Esophagus muscularis mucosa (tissue), 4 donors: Measurements from ENCODE around the gene ITIH6. TPM values are rescaled to one million over a fixed set of nuclear protein-coding genes. Genes with fewer than 3 reads are reported as not detected.
"Not testable (repeated sequence)": the region's sequence is repeated elsewhere in the genome, so short reads cannot be mapped to it uniquely, and the experiment has no call there.

Experiments used
- DNase-seq: peaks from one replicate; pipeline ENCODE4 v3.0.0-alpha.2; 2017; ENCODE audit errors: extremely low spot score
- H3K27ac ChIP-seq, 4 donors: fragments of 200-600 bp; sonication (generic); replicated peaks in 1 of 4; 1 replicate in 3 of 4; 2 replicates in 1 of 4; pipeline ENCODE4 v1.5.1; 2016 to 2019; ENCODE audit warnings: mild to moderate bottlenecking in 1 of 4
- H3K27me3 ChIP-seq, 4 donors: fragments of 200-600 bp; sonication (generic); one replicate each; pipeline versions ENCODE4 v1.5.1 to v1.6.0; 2016 to 2019
- H3K36me3 ChIP-seq, 4 donors: fragments of 200-600 bp; sonication (generic); one replicate each; pipeline ENCODE4 v1.5.1; 2016 to 2019
- H3K4me1 ChIP-seq, 4 donors: fragments of 200-600 bp; sonication (generic); one replicate each; pipeline ENCODE4 v1.5.1; 2016 to 2019
- H3K4me3 ChIP-seq, 4 donors: fragments of 200-600 bp; sonication (generic); 1 replicate in 2 of 4; 2 replicates in 2 of 4; pipeline ENCODE4 v1.5.1; 2016 to 2019; ENCODE audit warnings: mild to moderate bottlenecking in 4 of 4, moderate library complexity in 1 of 4
- H3K9me3 ChIP-seq, 4 donors: fragments of 200-600 bp; sonication (generic); 1 replicate in 3 of 4; 2 replicates in 1 of 4; pipeline ENCODE4 v1.5.1; 2016 to 2019
- EP300 ChIP-seq: sonication (generic); formaldehyde crosslinking; IDR thresholded peaks from one replicate; pipeline ENCODE4 v1.6.1; 2017; ENCODE audit warnings: antibody characterized with exemption
- POLR2A ChIP-seq: fragments of 450-650 bp; IDR thresholded peaks from one replicate; pipeline ENCODE4 v1.6.1; 2017; ENCODE audit warnings: antibody characterized with exemption, moderate library complexity, mild to moderate bottlenecking, low read depth
- POLR2AphosphoS5 ChIP-seq, 2 donors: sonication (generic); formaldehyde crosslinking; IDR thresholded peaks; one replicate each; pipeline ENCODE4 v1.6.1; 2017; ENCODE audit warnings: antibody characterized with exemption in 2 of 2
- WGBS: methylation state at CpG from one replicate; pipeline ENCODE4 v1.1.5; 2018; 5-methylcytosine and 5-hydroxymethylcytosine counted together
- intact Hi-C: fragments of 100-400 bp; cut with DNase I; formaldehyde crosslinking; loops from one replicate; pipeline ENCODE4 v1.15.1; 2023
- total RNA-seq, 4 donors: library from RNA; depleted of rRNA; stranded (reverse); fragments of >200 nt; gene quantifications; one replicate each; pipeline versions ENCODE4 v1.1.0 to v1.2.1, GENCODE V29; 2016
- TF ChIP-seq, protein P1 (sequence below), 3 experiments: fragments of 200-600 bp in 2 of 3; fragments of 450-650 bp in 1 of 3; sonication (generic) in 2 of 3; IDR thresholded peaks; one replicate each; pipeline ENCODE4 v1.5.1; 2017 to 2019; ENCODE audit warnings: antibody characterized with exemption in 3 of 3, mild to moderate bottlenecking in 2 of 3, moderate library complexity in 1 of 3

The ITIH6 gene
- total RNA-seq, 4 donors from 2014 or later: under 0.01 TPM; not detected in 3

- no peak for TF ChIP-seq POLR2AphosphoS5 (IDR thresholded peaks at IDR 0.05)
- TF ChIP-seq POLR2A: no peak
- no peak for TF ChIP-seq EP300
- TF ChIP-seq, protein P1, sequence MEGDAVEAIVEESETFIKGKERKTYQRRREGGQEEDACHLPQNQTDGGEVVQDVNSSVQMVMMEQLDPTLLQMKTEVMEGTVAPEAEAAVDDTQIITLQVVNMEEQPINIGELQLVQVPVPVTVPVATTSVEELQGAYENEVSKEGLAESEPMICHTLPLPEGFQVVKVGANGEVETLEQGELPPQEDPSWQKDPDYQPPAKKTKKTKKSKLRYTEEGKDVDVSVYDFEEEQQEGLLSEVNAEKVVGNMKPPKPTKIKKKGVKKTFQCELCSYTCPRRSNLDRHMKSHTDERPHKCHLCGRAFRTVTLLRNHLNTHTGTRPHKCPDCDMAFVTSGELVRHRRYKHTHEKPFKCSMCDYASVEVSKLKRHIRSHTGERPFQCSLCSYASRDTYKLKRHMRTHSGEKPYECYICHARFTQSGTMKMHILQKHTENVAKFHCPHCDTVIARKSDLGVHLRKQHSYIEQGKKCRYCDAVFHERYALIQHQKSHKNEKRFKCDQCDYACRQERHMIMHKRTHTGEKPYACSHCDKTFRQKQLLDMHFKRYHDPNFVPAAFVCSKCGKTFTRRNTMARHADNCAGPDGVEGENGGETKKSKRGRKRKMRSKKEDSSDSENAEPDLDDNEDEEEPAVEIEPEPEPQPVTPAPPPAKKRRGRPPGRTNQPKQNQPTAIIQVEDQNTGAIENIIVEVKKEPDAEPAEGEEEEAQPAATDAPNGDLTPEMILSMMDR (IDR thresholded peaks at IDR 0.05): no peak
- DNase-seq: no peak
- no peak overlapping the region for H3K4me3 ChIP-seq
- intact Hi-C loops: no loop called here
- WGBS: 85% methylated on average over 5 of the region's 9 CpGs
- H3K27me3 ChIP-seq: no peaks in the 10 kb centered on the region
- H3K36me3 ChIP-seq: no peaks in the 10 kb centered on the region
- H3K27ac ChIP-seq: no peak overlapping the region
- no peaks in the 10 kb centered on the region for H3K9me3 ChIP-seq
- no peaks in the 10 kb centered on the region for H3K4me1 ChIP-seq
These were observed 9.6 kb downstream of the ITIH6 start for GRCh38 chrX:54788446-54788845.

DNA sequence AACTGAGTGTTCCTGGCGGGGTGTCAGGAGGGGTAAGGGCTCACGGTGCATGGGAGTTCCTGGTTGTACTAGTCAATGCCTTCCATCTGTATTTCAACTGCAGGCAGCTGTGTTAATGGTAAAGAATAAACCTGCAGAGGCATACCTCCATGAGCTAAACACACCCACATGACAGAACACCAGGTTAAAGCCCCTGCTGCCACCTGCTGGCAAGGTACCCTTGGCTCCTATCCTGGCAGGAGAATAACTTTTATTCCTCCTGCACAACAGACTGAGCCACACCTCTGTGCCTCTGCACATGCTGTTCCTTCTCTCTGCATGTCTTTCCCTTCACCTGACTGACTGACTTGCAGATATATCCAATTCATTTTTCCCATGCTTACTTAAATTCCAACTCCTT, 11.1 kb downstream of the ITIH6 start:
- DNase-seq: no peak
- Histone ChIP-seq H3K27ac (no peak overlapping the region), H3K27me3 (no peaks in the 10 kb centered on the region), H3K36me3 (no peaks in the 10 kb centered on the region), H3K4me1 (no peaks in the 10 kb centered on the region), H3K4me3 (no peak overlapping the region), H3K9me3 (no peaks in the 10 kb centered on the region)
- 90% methylated on average over 2 of the region's 2 CpGs for WGBS
- TF ChIP-seq, protein P1 (IDR thresholded peaks at IDR 0.05): no peak
- TF ChIP-seq EP300 (no peak), POLR2A (no peak)
- intact Hi-C loops: no loop called here

DNA sequence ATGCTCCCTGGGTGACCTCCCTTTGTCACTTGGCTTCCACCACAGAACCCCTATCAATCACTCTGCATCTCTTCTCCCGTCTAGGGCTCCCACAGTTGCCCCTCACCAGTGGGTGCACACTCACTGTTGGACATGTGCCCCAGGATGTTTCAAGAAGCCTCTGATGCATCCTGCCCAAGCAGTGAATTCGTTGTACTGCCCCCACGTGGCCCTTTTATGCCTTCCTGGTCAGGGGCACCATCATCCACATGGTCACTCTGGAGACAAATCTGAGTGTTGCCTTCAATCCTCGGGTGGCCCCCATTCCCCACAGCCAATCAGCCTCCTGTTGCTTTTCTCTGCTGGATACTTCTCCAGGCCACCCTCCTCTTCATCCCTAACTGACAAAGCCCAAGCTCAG, 12.2 kb downstream of the ITIH6 start:
- DNase-seq: no peak
- Histone ChIP-seq H3K27ac (no peak overlapping the region), H3K36me3 (no peaks in the 10 kb centered on the region), H3K27me3 (no peaks in the 10 kb centered on the region), H3K4me3 (no peak overlapping the region), H3K9me3 (no peaks in the 10 kb centered on the region), H3K4me1 (no peaks in the 10 kb centered on the region)
- WGBS: 47% methylated on average over 4 of the region's 4 CpGs
- TF ChIP-seq EP300: no peak
- no peak for TF ChIP-seq POLR2A
- TF ChIP-seq, protein P1 (IDR thresholded peaks at IDR 0.05): no peak
- no peak for TF ChIP-seq POLR2AphosphoS5 (IDR thresholded peaks at IDR 0.05)
- intact Hi-C loops: no loop called here

GRCh38 chrX:54776987-54777672, 20.9 kb downstream of the ITIH6 start:
- H3K4me3 ChIP-seq: no peak overlapping the region
- TF ChIP-seq, protein P1 (IDR thresholded peaks at IDR 0.05): no peak
- TF ChIP-seq EP300 (no peak), POLR2AphosphoS5 (IDR thresholded peaks at IDR 0.05) (no peak), POLR2A (no peak)
- no peaks in the 10 kb centered on the region for H3K4me1 ChIP-seq
- intact Hi-C loops: no loop called here
- WGBS: 72% methylated on average over 5 of the region's 6 CpGs
- no peak for DNase-seq
- no peaks in the 10 kb centered on the region for H3K36me3 ChIP-seq
- no peak overlapping the region for H3K27ac ChIP-seq
- no peaks in the 10 kb centered on the region for H3K27me3 ChIP-seq
- H3K9me3 ChIP-seq: no peaks in the 10 kb centered on the region

- no peak for DNase-seq
- no peaks in the 10 kb centered on the region for H3K27me3 ChIP-seq
These were observed 22.0 kb downstream of the ITIH6 start for GRCh38 chrX:54776061-54776460.

GRCh38 chrX:54774391-54775094, 23.5 kb downstream of the ITIH6 start:
- H3K27ac ChIP-seq, H3K9me3 ChIP-seq, H3K27me3 ChIP-seq, DNase-seq, H3K4me1 ChIP-seq, intact Hi-C loops, H3K36me3 ChIP-seq, H3K4me3 ChIP-seq: not testable (repeated sequence)
- 21% methylated on average over 2 of the region's 2 CpGs for WGBS

More at GRCh38 chrX:54776061-54776460, 22.0 kb downstream of the ITIH6 start:
- TF ChIP-seq EP300: no peak
- TF ChIP-seq POLR2A: no peak
- TF ChIP-seq, protein P1 (IDR thresholded peaks at IDR 0.05): no peak
- no peak for TF ChIP-seq POLR2AphosphoS5 (IDR thresholded peaks at IDR 0.05)
- Histone ChIP-seq H3K4me3 (no peak overlapping the region), H3K9me3 (no peaks in the 10 kb centered on the region), H3K4me1 (no peaks in the 10 kb centered on the region), H3K27ac (no peak overlapping the region), H3K36me3 (no peaks in the 10 kb centered on the region)
- intact Hi-C loops: no loop called here
- 80% methylated on average over 6 of the region's 6 CpGs for WGBS
